Measurements from ENCODE around the gene SMAD6.
"Not testable (repeated sequence)": the region's sequence is repeated elsewhere in the genome, so short reads cannot be mapped to it uniquely, and the experiment has no call there.

SMAD6 gene

DNA sequence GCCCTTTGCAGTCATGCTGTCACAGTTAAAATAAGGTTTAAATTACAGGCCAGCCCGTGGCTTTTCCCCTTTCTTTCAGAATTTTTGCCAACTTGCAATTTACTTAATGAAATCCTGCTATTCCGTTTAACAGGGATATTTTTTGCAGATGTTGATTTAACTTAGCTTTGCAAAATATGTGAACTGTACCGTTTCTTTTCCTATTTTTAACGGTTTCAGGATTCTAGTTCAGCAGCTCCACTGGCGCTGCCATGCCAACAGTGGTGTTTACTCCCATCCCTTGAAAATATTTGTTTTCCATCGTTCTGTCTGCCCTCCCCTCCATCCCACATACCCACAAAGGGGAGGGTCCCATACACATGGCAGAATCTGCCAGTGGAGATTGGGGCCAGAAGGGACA is 54.3 kb downstream of the SMAD6 start:
- no peak for DNase-seq (ENCODE audit: low read depth in 2 of 2, low spot score in 1 of 2)

DNA sequence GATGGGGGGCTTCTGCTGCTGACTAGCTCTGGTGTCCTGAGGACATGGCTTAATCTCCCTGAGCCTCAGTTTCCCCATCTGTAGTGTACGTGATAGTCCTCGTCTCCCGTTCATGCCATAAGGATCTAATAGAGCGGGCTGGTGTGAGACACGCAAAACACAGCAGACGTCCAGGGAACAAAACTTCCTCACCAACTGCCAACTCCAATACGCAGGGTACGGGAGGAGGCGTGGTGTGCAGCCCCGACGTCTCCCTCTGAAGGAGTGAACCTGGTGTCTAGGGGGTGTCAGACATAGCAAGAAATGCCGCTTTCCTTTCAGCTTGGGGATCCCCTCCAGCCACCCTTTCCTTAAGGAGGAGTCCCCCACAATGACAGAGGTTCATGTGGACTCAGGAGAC is 55.0 kb downstream of the SMAD6 start:
- no peak for DNase-seq (ENCODE audit: low read depth in 2 of 2, low spot score in 1 of 2)

DNA sequence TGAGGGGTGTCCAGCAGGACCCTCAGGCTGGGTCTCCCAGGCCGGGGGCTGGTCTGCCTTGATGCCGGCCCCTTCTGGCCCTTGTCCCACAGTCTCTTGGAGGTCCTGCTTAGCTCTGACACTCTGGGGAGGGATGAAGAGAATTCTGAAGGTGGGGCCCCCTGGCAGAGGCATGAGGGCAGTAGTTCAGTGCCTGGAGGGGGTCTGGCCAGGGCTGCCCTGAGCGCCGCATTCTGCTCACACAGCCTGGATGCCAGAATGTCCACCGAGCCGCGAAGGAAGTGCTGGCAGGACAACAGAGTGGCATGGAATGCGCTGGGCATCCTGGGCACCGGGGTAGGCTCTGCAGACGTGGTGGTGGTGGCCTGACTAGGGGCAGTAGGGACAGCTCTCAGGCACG is 55.5 kb downstream of the SMAD6 start:
- no peak for DNase-seq (ENCODE audit: low read depth in 2 of 2, low spot score in 1 of 2)

DNA sequence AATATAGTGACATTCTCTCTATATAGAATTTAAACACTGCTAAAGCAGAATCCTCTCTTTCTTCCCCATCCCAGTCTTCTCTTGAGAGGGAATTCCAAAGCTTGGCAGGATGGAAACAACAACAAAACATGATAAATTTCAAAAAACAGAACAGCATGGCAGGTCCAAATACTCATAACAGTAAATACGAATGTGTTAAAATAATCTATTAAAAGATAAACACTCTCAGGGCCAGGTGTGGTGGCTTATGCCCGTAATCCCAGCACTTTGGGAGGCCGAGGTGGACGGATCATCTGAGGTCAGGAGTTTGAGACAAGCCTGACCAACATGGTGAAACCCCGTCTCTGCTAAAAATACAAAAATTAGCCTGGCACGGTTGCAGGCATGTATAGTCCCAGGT is 56.2 kb downstream of the SMAD6 start:
- DNase-seq (ENCODE audit: low read depth in 2 of 2, low spot score in 1 of 2), result not testable (repeated sequence)

DNA sequence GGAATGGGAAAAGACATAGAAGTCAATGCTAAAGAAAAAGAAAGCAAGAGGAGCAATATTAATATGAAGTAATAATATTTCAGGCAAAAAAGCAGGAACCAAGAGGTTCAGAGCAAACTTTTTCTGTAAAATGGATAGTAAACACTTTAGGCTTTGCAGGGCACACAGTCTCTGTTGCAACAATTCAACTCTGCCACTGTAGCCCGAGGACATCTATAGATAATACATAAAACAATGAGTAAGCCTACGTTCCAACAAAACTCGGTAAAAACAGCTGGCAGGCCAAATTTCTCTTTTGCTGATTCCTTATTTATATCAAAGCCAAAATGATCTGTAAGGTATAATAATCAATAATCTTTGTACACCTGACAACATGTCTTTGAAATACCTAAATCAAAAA is 56.8 kb downstream of the SMAD6 start:
- DNase-seq (ENCODE audit: low read depth in 2 of 2, low spot score in 1 of 2), result no peak

DNA sequence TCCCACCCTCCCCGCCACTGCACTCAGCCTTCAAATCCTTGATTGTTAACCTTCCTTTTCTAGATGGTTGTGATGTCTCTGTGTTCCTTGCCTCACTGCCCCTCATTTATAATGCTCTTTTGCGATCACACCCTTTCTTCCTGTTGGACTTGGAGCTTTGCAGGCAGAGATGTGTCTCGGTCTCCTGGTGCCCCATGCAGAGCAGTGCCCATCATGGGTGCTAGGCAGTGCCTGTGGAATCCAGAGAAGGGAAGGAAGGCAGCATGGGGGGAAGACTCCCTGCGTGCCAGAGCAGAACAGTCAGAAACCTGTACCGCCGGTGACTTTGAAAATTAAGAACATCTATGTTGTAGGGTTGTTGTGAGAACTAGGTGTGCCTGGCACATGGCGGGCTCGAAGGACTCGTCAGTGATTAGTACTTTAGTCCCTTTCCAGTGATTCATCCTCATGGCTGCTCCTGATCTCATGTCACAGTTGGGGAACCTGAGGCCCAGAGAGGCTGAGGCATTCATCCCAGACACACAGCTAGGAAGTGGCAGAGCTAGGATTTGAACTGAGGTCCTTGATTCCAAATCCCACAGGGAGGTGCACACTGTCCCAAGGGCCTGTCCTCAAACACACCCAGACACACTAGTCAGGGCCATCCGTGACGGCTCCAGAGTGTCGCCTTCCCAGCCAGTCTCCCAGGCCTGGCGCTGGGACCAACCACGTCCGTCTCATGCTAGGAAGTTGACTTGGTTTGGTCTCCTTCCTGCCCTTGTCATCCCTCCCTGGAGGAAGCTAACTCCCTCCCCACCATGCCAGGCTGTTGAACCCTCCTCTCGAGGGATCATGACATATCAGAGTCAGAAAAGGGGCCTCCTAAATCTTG is 58.3 kb downstream of the SMAD6 start:
- DNase-seq (ENCODE audit: low read depth in 2 of 2, low spot score in 1 of 2), result no peak

DNA sequence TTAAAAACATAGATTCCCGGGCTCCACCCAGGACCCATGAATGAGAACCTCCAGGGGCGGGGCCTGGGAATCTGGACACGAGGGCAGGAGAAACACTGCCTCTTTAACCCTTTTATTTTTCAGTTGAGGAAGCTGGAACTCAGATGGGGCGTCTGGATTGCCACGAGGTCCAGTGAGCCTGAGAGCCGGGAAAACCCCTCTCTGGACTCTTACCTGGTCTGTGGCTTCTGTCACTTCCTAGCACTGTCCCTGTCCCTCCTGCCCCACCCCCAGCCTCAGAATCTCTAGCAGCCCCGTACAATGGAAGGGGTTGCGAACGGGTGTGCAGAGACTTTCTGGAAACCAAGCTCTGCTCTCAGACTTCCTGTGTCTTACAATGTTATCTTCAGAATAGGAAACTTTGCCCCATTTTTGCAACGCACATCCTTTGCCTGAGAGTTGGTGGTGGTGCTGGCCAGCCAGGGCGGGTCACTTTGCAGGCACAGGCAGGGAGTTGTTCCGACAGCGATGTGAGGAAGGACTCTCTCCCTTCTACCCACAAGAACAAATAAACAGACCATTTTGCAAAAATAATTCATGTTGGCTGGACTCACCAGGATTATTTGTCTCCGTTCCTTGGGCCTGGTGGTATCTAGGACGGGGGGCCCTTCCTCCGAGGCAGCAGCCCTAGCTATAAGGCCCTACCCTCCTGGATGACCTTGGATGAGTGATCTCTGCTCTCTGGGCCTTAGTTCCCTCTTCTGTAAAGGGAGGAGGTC is 59.1 kb downstream of the SMAD6 start:
- no peak for DNase-seq (ENCODE audit: low read depth in 2 of 2, low spot score in 1 of 2)

- DNase-seq (ENCODE audit: low read depth in 2 of 2, low spot score in 1 of 2), result no peak
Observed at GRCh38 chr15:66761726-66762595, 59.9 kb downstream of the SMAD6 start.

DNA sequence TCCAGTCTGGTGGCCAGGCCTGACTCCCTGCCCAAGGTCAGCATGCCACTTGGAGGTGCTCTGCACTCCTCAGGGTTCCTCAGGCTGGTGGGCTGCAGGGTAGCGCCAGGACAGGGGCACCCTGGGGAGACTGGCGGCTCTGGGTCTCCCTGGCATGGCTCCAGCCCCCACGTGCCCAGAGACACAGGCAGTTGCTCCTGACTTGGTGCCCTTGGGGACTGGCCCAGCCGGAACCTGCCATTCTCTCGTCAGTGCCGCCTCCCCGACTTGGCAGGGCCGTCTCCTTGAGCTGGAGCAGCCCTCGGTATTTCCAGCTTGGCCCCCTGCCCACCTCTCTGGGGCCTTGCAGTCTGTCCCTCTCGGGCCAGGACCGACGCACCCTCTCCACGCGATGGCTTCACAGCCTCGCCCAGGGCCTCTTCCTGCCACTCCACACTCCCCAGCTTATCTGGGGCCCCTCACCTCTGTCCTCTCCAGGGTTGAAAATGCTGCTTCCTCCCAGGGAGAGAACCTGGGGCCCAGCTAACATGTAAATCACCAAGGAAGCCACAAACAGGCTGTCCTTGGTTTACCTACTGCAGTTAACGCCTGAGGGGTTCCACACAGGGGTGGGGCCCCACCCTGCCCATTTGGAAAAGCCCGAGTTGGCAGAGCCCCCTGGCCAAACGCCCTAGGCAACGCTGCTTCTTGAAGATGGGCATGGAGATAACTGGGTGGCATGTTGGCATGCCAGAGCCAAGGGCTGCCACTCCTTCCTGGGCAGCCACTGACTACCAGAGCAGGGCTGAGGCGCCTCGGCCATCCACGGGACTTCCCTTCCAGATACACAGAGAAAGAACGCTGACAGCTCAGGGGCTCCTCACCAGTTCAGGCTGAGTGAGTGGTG is 61.4 kb downstream of the SMAD6 start:
- DNase-seq (ENCODE audit: low read depth in 2 of 2, low spot score in 1 of 2), result no peak

GRCh38 chr15:66764072-66764786 is 62.2 kb downstream of the SMAD6 start:
- DNase-seq (ENCODE audit: low read depth in 2 of 2, low spot score in 1 of 2), result no peak

GRCh38 chr15:66765478-66766281 is 63.6 kb downstream of the SMAD6 start:
- DNase-seq (ENCODE audit: low read depth in 2 of 2, low spot score in 1 of 2), result no peak

GRCh38 chr15:66766282-66767230 is 64.5 kb downstream of the SMAD6 start:
- no peak for DNase-seq (ENCODE audit: low read depth in 2 of 2, low spot score in 1 of 2)

GRCh38 chr15:66767240-66767659 is 65.2 kb downstream of the SMAD6 start:
- DNase-seq (ENCODE audit: low read depth in 2 of 2, low spot score in 1 of 2), result no peak

GRCh38 chr15:66768987-66769386 is 67.0 kb downstream of the SMAD6 start:
- no peak for DNase-seq (ENCODE audit: low read depth in 2 of 2, low spot score in 1 of 2)

DNA sequence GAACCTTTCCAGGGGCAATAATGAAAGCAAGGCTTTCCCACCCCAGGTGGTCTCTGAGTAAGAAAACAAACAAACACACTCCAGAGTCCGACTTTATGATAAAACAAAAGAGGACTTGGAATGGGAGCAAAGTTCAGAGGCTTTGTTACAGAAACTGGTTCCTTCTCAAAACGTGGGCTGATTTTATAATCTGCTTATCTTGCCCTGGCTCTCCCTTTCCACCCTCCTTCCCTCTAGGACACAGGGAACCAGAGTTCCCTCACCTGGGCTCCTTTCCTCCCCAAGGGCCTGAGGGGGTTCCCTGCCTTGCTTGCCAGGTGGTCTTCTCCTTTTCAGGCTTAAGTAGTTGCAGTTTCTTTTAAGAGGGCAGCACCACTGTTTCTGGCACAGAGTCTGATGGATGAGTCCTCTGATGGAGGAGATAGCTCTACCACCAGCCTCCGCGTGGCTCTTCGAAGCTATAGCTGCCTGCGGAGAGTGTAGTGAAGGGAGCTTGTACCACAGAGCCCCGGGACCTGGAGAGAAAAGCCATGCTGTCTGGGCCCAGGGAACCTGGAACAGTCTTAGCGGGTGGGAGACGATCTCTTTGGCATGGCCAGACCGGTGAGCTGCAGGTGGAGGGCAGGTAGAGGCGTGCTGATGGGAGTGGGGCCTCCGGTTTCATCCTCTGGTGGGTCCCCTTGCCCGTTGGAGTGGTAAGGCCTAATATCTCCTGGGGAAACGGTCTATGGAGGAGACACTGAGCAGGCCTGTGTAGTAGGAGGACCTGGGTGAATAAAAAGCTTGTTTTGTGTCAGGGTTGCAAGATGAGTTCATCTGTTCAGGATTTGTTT is 68.7 kb downstream of the SMAD6 start:
- no peak for DNase-seq (ENCODE audit: low read depth in 2 of 2, low spot score in 1 of 2)

GRCh38 chr15:66771351-66771650 is 69.3 kb downstream of the SMAD6 start:
- no peak for DNase-seq (ENCODE audit: low read depth in 2 of 2, low spot score in 1 of 2)

DNA sequence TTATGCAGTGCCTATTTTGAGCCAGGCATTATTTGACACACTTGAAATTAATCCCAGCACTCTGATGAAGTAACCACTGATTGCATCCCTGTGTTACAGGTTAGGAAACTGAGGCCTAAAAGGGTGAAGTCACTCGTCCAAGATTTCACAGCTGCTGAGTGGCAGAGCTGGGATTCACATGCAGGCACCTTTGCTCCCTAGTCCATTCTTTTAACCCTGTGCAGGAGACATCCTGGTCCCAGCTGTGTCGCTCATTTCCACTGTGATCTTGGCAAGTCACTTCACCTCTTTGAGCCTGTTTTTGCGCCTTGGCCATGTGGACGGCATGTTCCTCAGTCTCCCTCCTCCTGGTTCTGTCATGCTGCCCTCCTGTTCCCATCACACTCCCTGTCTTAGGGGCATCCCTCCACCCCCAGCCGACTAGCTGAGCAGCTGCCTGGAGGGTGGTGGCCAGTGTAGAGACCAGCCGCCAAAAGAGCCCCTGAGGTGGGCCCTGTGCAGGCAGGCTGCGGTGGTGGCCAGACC is 70.6 kb downstream of the SMAD6 start:
- DNase-seq (ENCODE audit: low read depth in 2 of 2, low spot score in 1 of 2), result no peak

Measured in stimulated activated CD8-positive, alpha-beta memory T cell treated with anti-CD3 and anti-CD28 coated beads, Interleukin-4, amount 100 ng/mL, for 4 hours (primary cell).